Gastroesophageal sphincter (tissue), 4 donors: ENCODE measurements around the gene DNAH7. TPM values are rescaled to one million over a fixed set of nuclear protein-coding genes. Genes with fewer than 3 reads are reported as not detected.

Experiments used
- ATAC-seq: fragments of 150-250 bp; one replicate; pipeline ENCODE4 v1.9.1; 2016; ENCODE audit warnings: mild to moderate bottlenecking, moderate library complexity
- H3K27ac ChIP-seq, 4 donors: fragments of 200-600 bp; sonication (generic) in 3 of 4; 1 replicate in 3 of 4; 2 replicates in 1 of 4; pipeline ENCODE4 v1.5.1; 2016 to 2019
- H3K27me3 ChIP-seq: fragments of 200-600 bp; sonication (generic); one replicate; pipeline ENCODE4 v1.5.1; 2019
- H3K36me3 ChIP-seq, 2 donors: fragments of 200-600 bp; sonication (generic); one replicate each; pipeline ENCODE4 v1.5.1; 2019; ENCODE audit warnings: control low read depth in 1 of 2
- H3K4me1 ChIP-seq, 3 donors: fragments of 200-600 bp; sonication (generic); 1 replicate in 2 of 3; 2 replicates in 1 of 3; pipeline ENCODE4 v1.5.1; 2016 to 2019; ENCODE audit warnings: control low read depth in 2 of 3
- H3K4me3 ChIP-seq, 2 donors: fragments of 200-600 bp; sonication (generic); one replicate each; pipeline ENCODE4 v1.5.1; 2019; ENCODE audit warnings: mild to moderate bottlenecking in 1 of 2, moderate library complexity in 1 of 2
- H3K9me3 ChIP-seq, 3 donors: fragments of 200-600 bp; sonication (generic); one replicate each; pipeline ENCODE4 v1.5.1; 2017 to 2019; ENCODE audit warnings: control low read depth in 2 of 3
- CTCF ChIP-seq, 4 experiments: fragments of 200-600 bp in 2 of 4; fragments of 450-650 bp in 2 of 4; sonication (generic) in 1 of 4; IDR thresholded peaks; one replicate each; pipeline ENCODE4 v1.5.1; 2017 to 2019; ENCODE audit warnings: antibody characterized with exemption in 4 of 4, mild to moderate bottlenecking in 2 of 4, moderate library complexity in 2 of 4
- EP300 ChIP-seq: sonication (generic); formaldehyde crosslinking; IDR thresholded peaks from one replicate; pipeline ENCODE4 v1.6.1; 2017; ENCODE audit warnings: antibody characterized with exemption, mild to moderate bottlenecking
- POLR2A ChIP-seq, 2 donors: fragments of 450-650 bp; IDR thresholded peaks; one replicate each; pipeline ENCODE4 v1.6.1; 2017; ENCODE audit warnings: antibody characterized with exemption in 2 of 2, mild to moderate bottlenecking in 2 of 2, moderate library complexity in 1 of 2
- POLR2AphosphoS5 ChIP-seq: sonication (generic); formaldehyde crosslinking; IDR thresholded peaks from one replicate; pipeline ENCODE4 v1.6.1; 2017; ENCODE audit warnings: antibody characterized with exemption
- WGBS, 2 donors: methylation state at CpG; one replicate each; pipeline ENCODE4 v1.1.5; 2018; ENCODE audit warnings: low coverage in 1 of 2; 5-methylcytosine and 5-hydroxymethylcytosine counted together
- total RNA-seq, 4 donors: library from RNA; depleted of rRNA; stranded (reverse); fragments of >200 nt; gene quantifications; one replicate each; pipeline ENCODE4 v1.1.0, GENCODE V29; 2016

Gene DNAH7
- total RNA-seq, 4 donors from 2014 or later = 0.40 to 1.3 (median 0.65) TPM

- no peak for TF ChIP-seq EP300
- no peak for TF ChIP-seq POLR2AphosphoS5
- no peak for TF ChIP-seq POLR2A (IDR thresholded peaks at IDR 0.05)
- TF ChIP-seq CTCF (IDR thresholded peaks at IDR 0.05) = no peak
- Histone ChIP-seq H3K9me3 (no peaks in the 10 kb centered on the region), H3K27me3 (no peaks in the 10 kb centered on the region), H3K36me3 (no peaks in the 10 kb centered on the region), H3K4me3 (no peak overlapping the region), H3K4me1 (no peaks in the 10 kb centered on the region), H3K27ac (no peak overlapping the region)
- ATAC-seq = no peak
- 84 to 100% methylated on average over 1 to 2 of the region's 4 CpGs for WGBS, 2 donors
These were observed 220.3 kb downstream of the DNAH7 start for GRCh38 chr2:195848119-195848899.

- H3K36me3 ChIP-seq = no peaks in the 10 kb centered on the region
- no peaks in the 10 kb centered on the region for H3K9me3 ChIP-seq
- no peak overlapping the region for H3K27ac ChIP-seq
- H3K4me1 ChIP-seq = no peaks in the 10 kb centered on the region
- TF ChIP-seq POLR2AphosphoS5 (no peak), CTCF (IDR thresholded peaks at IDR 0.05) (no peak), EP300 (no peak), POLR2A (IDR thresholded peaks at IDR 0.05) (no peak)
- WGBS, 2 donors = 67 to 77% methylated on average over 3 of the region's 3 CpGs
- no peak overlapping the region for H3K4me3 ChIP-seq
- H3K27me3 ChIP-seq = no peaks in the 10 kb centered on the region
- no peak for ATAC-seq
These were observed 225.7 kb downstream of the DNAH7 start for GRCh38 chr2:195842932-195843331.

GRCh38 chr2:195838002-195838401, 230.6 kb downstream of the DNAH7 start:
- H3K4me1 ChIP-seq = no peaks in the 10 kb centered on the region
- 43 to 64% methylated on average over 1 of the region's 1 CpG for WGBS, 2 donors
- TF ChIP-seq POLR2A (IDR thresholded peaks at IDR 0.05) = no peak
- no peak for TF ChIP-seq POLR2AphosphoS5
- no peak for TF ChIP-seq EP300
- TF ChIP-seq CTCF (IDR thresholded peaks at IDR 0.05) = no peak
- H3K4me3 ChIP-seq = no peak overlapping the region
- no peaks in the 10 kb centered on the region for H3K36me3 ChIP-seq
- no peaks in the 10 kb centered on the region for H3K9me3 ChIP-seq
- no peaks in the 10 kb centered on the region for H3K27me3 ChIP-seq
- ATAC-seq = no peak
- no peak overlapping the region for H3K27ac ChIP-seq

GRCh38 chr2:195836002-195836401, 232.6 kb downstream of the DNAH7 start:
- no peak for TF ChIP-seq CTCF (IDR thresholded peaks at IDR 0.05)
- TF ChIP-seq POLR2AphosphoS5 = no peak
- no peak for TF ChIP-seq EP300
- TF ChIP-seq POLR2A (IDR thresholded peaks at IDR 0.05) = no peak
- no peaks in the 10 kb centered on the region for H3K27me3 ChIP-seq
- no peak for ATAC-seq
- H3K27ac ChIP-seq = no peak overlapping the region
- H3K36me3 ChIP-seq = no peaks in the 10 kb centered on the region
- no peak overlapping the region for H3K4me3 ChIP-seq
- no CpG with 5 or more reads among the region's 2 CpGs for WGBS, 2 donors
- H3K4me1 ChIP-seq = no peaks in the 10 kb centered on the region
- H3K9me3 ChIP-seq = no peaks in the 10 kb centered on the region

- 75 to 89% methylated on average over 1 of the region's 1 CpG for WGBS, 2 donors
These were observed 233.8 kb downstream of the DNAH7 start for GRCh38 chr2:195834836-195835235.

More at GRCh38 chr2:195834836-195835235, 233.8 kb downstream of the DNAH7 start:
- Histone ChIP-seq H3K27me3 (no peaks in the 10 kb centered on the region), H3K4me3 (no peak overlapping the region), H3K36me3 (no peaks in the 10 kb centered on the region), H3K9me3 (no peaks in the 10 kb centered on the region), H3K27ac (no peak overlapping the region), H3K4me1 (no peaks in the 10 kb centered on the region)
- no peak for TF ChIP-seq CTCF (IDR thresholded peaks at IDR 0.05)
- no peak for TF ChIP-seq EP300
- TF ChIP-seq POLR2AphosphoS5 = no peak
- no peak for TF ChIP-seq POLR2A (IDR thresholded peaks at IDR 0.05)
- ATAC-seq = no peak
